Measurements from ENCODE around the gene SLC38A9.

GRCh38 chr5:55758231-55758630, 46.1 kb upstream of the SLC38A9 start:
- TF ChIP-seq CTCF (conservative IDR thresholded peaks at IDR 0.05 in 1 of 2, IDR thresholded peaks at IDR 0.05 in 1 of 2; ENCODE audit: low read depth in 1 of 2, low read length in 2 of 2) (no peak), EZH2 (IDR thresholded peaks at IDR 0.05; ENCODE audit: low read length, missing control alignments) (no peak)
